Stimulated activated CD4-positive, alpha-beta T cell treated with anti-CD3 and anti-CD28 coated beads, Interleukin-2, amount 100 ng/mL, for 24 hours (primary cell): ENCODE results near the gene MYO3B.

Experiments used
- DNase-seq, 2 donors: peaks; one replicate each; pipeline ENCODE4 v3.0.0-alpha.2; 2020

MYO3B gene

GRCh38 chr2:170485254-170486026 lies 307.5 kb downstream of the MYO3B start:
- DNase-seq: no peak

GRCh38 chr2:170486730-170487129 lies 308.8 kb downstream of the MYO3B start:
- DNase-seq: no peak

DNA sequence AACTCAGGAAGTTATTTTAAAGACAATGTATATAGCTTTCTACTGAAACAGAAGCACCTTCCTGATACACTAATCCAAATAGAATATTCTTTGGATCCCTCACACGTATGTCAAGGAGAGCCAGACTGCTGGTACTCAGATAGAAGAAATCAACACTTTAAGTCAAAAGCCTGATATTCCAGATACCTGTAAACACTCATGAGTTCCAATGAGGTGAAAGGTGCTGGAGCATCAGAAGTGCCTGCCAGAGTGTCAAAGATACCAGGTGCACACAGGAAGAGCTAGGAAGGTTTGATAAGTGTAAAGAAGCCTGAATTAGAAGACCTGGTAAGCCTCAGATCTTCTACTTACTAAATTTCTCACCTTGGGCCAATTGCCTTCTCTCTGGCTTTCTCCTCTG lies 310.9 kb downstream of the MYO3B start:
- no peak for DNase-seq

DNA sequence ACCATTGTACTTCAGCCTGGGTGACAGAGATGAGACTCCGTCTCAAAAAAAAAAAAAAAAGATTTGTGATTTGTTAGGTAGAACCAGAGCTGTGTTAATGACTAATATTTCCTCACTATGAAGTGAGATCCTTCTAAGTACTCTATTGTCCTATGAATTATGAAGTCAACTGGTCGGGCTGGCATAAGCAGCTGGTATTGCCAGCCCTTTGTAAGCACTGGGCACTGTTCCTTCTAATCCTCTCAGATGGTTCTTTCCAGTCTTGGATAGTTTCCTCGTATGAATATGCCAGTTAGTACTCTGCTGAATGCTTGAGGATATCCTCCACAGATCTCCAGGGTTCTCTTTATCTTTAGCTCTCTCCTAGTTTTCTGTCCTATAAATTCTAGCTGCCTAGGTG lies 314.1 kb downstream of the MYO3B start:
- DNase-seq: no peak

GRCh38 chr2:170493426-170494097 lies 315.6 kb downstream of the MYO3B start:
- DNase-seq: no peak

GRCh38 chr2:170495896-170496295 lies 317.9 kb downstream of the MYO3B start:
- DNase-seq: no peak

- DNase-seq: no peak
Observed at GRCh38 chr2:170498619-170499018, 320.7 kb downstream of the MYO3B start.

- DNase-seq: no peak
Observed at GRCh38 chr2:170500104-170500503, 322.2 kb downstream of the MYO3B start.

GRCh38 chr2:170500770-170501169 lies 322.8 kb downstream of the MYO3B start:
- DNase-seq: no peak

DNA sequence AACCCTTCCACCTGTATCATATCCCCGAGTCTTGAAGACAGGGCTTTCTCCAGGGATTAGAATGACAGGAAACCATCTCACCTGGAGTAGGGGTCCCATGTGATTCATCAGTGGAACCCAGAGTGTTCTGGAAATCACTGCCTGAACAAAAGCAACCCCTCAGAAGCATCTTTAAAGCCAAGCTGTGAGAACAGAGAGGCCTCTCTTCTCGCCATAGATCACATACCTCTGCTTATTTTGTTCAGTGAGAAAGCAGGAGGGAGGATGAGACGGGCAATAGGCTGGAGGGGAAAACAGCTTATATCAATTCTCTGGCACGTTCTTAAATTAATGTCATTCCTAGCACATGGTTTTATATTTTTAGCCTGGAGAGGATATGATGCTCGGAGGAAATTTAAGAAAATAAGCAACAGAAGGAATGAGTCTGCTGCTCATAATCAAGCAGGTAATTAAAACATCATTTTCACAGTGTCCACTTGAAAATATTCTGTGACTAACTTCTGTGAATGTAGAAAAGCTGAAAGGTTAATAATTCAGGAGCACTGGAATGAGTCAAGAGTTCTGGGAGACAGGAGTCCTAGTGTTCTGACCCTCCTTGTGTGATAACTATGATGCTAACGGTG lies 323.6 kb downstream of the MYO3B start:
- no peak for DNase-seq

- no peak for DNase-seq
Observed at GRCh38 chr2:170502361-170503130, 324.6 kb downstream of the MYO3B start.

GRCh38 chr2:170503563-170503962 lies 325.6 kb downstream of the MYO3B start:
- no peak for DNase-seq

DNA sequence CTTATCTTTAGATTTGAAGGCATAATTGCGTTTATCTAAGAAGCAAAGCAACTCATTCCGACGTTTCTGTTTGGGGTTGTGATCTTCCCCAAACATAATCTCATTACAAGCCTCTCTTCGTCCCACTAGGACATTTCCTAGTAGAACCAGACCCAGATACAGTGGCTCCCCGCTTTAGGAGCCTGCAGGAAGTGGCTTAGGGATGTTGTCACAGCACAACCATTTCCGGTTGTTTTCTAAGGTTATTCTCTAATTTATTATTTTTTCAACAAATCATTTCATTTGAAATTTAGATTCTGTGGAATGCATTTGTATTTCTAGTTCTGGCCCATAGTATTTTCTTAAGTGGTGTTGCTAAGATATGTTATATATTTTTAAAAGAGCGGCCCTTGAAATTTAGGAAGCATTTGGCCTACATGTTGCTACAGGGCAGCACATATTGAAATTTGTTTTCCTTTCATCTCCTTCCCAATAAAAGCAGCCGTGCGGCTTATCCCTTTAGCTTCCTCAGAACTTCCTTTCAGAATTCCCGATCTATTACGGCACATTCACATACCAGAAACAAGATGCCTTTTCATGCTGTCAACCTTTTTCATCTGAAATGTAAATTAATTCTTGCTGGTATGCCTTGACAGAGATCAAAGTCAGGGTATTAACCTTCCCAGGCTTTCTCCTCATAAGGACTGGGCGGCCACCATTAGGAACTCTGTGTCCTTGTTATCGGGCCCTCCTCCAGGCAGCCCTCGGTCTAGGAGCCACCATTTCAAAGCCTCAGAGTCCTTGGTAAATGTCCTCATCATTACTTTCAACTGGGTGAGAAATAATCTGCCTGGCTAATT lies 326.2 kb downstream of the MYO3B start:
- no peak for DNase-seq

DNA sequence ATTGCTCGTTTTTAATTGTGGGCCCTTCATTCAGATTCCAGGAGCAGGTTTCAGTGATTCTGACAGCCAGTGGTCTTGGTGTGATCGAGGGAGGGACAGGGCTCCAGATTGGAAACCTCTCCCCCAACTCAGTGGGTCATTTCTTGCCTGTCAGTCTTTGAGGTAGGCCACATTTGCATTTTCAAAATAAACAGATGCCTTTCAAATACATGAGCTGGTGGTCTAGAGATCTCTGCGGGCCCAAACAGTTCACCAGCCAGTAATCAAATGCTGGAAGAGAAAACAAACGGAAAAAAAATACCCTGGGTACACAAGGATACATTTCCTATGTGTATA lies 326.8 kb downstream of the MYO3B start:
- no peak for DNase-seq

DNA sequence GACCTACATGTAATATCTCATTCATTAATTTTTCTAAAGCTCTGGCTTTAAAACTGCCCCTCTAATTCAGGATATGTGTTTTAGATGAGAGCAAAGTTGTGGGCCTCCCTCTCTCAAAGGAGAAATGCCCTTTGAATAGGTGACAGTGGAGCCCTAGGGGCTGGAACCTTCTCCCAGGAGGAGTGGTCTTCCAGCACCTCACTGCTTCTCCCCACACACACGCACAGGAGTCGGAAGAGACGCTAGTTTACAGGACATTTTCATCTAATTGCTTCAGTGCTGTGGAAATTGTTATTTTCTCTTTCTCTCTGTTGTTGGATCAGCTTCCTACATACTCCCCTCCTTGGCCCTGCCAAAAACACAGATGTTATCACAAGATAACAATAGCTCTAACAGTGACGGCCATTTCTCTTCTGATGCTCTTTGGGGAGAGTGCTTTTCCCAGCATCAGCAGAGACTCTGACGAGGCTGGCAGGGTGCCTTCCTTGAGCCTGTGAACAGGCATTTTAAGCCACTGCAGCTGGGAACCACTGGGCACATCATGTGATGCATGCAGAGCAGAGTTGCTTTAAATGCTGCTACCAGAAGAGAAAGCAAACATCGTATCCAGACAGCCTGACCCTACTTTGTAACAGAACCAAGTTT lies 327.8 kb downstream of the MYO3B start:
- no peak for DNase-seq

DNA sequence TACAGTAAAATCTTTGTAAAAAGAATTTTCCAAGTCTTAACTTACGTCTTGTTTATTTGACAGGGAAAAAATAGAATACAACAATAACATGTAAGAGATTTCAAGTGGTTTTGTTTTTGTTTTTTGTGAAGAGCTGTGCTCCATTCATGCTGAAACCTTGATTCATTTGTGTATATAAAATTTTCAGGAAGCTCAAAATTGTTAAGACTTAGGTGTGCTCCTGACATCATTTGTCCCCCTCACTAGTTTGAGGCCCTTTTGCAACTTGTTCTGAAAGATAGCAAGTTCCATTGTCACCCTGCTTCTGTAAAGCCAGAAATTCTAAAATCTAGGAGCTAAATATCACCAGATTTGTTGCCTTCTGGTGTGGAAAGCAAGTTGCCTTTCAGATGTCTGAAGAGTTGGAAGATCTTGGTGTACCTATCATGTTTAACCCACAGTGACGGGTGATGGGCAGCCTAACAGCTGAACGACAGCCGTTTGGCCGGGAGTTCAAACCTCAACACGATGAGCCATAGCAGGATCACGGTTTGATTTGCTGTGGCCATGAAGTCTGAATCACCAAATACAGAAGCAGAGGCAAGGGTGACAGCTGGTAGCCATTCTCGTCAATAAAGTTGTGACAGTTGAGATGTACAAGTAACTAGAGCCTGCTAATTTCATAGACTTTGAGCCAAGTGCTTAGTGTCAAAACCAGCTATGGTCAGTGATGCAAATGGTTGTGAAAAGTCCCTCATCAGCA lies 331.7 kb downstream of the MYO3B start:
- no peak for DNase-seq

- no peak for DNase-seq
Observed at GRCh38 chr2:170512266-170512665, 334.3 kb downstream of the MYO3B start.

- DNase-seq: no peak
Observed at GRCh38 chr2:170514140-170514539, 336.2 kb downstream of the MYO3B start.

- no peak for DNase-seq
Observed at GRCh38 chr2:170517538-170517937, 339.6 kb downstream of the MYO3B start.

GRCh38 chr2:170518911-170519310 lies 341.0 kb downstream of the MYO3B start:
- DNase-seq: no peak

DNA sequence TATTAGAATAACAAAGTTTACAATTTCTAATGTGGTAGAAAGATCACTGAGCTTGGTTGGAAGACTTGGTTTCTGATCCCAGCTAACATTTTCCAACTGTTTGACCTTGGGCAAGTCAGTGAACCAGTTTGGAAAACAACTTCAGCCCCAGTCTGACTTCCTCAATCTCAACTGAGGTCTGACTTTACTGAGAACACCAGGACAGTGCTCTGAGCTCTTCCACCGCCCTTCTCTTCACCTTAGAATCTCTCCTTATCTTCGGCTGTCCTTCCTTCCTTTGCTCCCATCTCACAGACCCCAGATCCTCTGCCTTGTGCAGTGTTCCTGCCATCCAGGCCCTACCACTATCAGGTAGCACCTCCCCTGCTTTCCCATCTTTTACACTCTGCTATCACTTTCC lies 343.4 kb downstream of the MYO3B start:
- DNase-seq: no peak
